Calu3 (cell line): Measurements from ENCODE around the gene ANGPTL4. TPM values are rescaled to one million over a fixed set of nuclear protein-coding genes. Genes with fewer than 3 reads are reported as not detected.

ENCODE experiments used
- BruUV-seq: library from RNA; stranded (reverse); fragments of 400-500 nt; replicated peaks from 2 replicates; lab custom pipeline; 2021; lab: Mats Ljungman, UMichigan
- CTCF ChIA-PET: fragments of 300-600 bp; sonication (Branson Sonifier 250); formaldehyde crosslinking; loops from one replicate; lab custom pipeline; 2022; ENCODE audit warnings: antibody characterized with exemption; lab: Charles Lee
- DNase-seq: peaks from one replicate; pipeline ENCODE4 v3.0.0; 2022
- H3K27ac Mint-ChIP-seq: one replicate; pipeline ENCODE4 v1.8.0; 2022; ENCODE audit warnings: mixed read lengths; ENCODE audit not compliant: unreplicated experiment
- H3K27me3 Mint-ChIP-seq: one replicate; pipeline ENCODE4 v1.8.0; 2022; ENCODE audit warnings: mixed read lengths; ENCODE audit not compliant: unreplicated experiment
- H3K36me3 Mint-ChIP-seq: one replicate; pipeline ENCODE4 v1.8.0; 2022; ENCODE audit warnings: mild to moderate bottlenecking, moderate library complexity, mixed read lengths; ENCODE audit not compliant: insufficient read depth, unreplicated experiment
- H3K4me1 Mint-ChIP-seq: one replicate; pipeline ENCODE4 v1.8.0; 2022; ENCODE audit warnings: mild to moderate bottlenecking, low read depth, mixed read lengths; ENCODE audit not compliant: unreplicated experiment
- H3K4me3 Mint-ChIP-seq: one replicate; pipeline ENCODE4 v1.8.0; 2022; ENCODE audit warnings: mild to moderate bottlenecking, low read depth, moderate library complexity, mixed read lengths; ENCODE audit not compliant: unreplicated experiment
- H3K9me3 Mint-ChIP-seq: one replicate; pipeline ENCODE4 v1.8.0; 2022; ENCODE audit warnings: low read depth, mixed read lengths; ENCODE audit not compliant: unreplicated experiment
- CTCF ChIP-seq: fragments of 200-600 bp; IDR thresholded peaks from one replicate; pipeline ENCODE4 v1.8.0; 2022; ENCODE audit warnings: antibody characterized with exemption; ENCODE audit not compliant: unreplicated experiment
- intact Hi-C: fragments of 100-400 bp; cut with micrococcal nuclease; formaldehyde crosslinking; loops from one replicate; pipeline ENCODE4 v1.10.0; 2022; ENCODE audit not compliant: unreplicated experiment
- total RNA-seq: library from RNA; stranded (reverse); gene quantifications from 2 replicates; pipeline ENCODE4 v1.2.3, GENCODE V29; 2022

ANGPTL4 gene
- total RNA-seq, 1 experiment from 2014 or later, result 0.97 TPM

- DNase-seq, result no peak
- no peak for TF ChIP-seq CTCF
- no peak overlapping the region for H3K27ac Mint-ChIP-seq
- peaks cover 7% of the 10 kb centered on the region for H3K4me1 Mint-ChIP-seq
- CTCF ChIA-PET, result no interaction called here
- H3K4me3 Mint-ChIP-seq, result no peak overlapping the region
- no peaks in the 10 kb centered on the region for H3K27me3 Mint-ChIP-seq
- BruUV-seq, result no TSS peak
- H3K36me3 Mint-ChIP-seq, result peaks cover 22% of the 10 kb centered on the region
- intact Hi-C loops, result no loop called here
- no peaks in the 10 kb centered on the region for H3K9me3 Mint-ChIP-seq
Measured at GRCh38 chr19:8393871-8394250, 29.9 kb downstream of the ANGPTL4 start.

- H3K27me3 Mint-ChIP-seq, result no peaks in the 10 kb centered on the region
- intact Hi-C loops, result loop anchor here (2.0 kb wide), 1 partner anchor 41 kb away; no protein-coding TSS in a partner anchor
- peaks cover 7% of the 10 kb centered on the region for H3K4me1 Mint-ChIP-seq
- peaks cover 9% of the 10 kb centered on the region for H3K36me3 Mint-ChIP-seq
- DNase-seq, result no peak
- CTCF ChIA-PET, result no interaction called here
- no TSS peak for BruUV-seq
- H3K27ac Mint-ChIP-seq, result no peak overlapping the region
- no peak for TF ChIP-seq CTCF
- no peaks in the 10 kb centered on the region for H3K9me3 Mint-ChIP-seq
- H3K4me3 Mint-ChIP-seq, result no peak overlapping the region
Measured at GRCh38 chr19:8395621-8396082, 31.7 kb downstream of the ANGPTL4 start.

GRCh38 chr19:8396185-8396562, 32.2 kb downstream of the ANGPTL4 start:
- DNase-seq, result no peak
- H3K27ac Mint-ChIP-seq, result no peak overlapping the region
- peaks cover 7% of the 10 kb centered on the region for H3K4me1 Mint-ChIP-seq
- no peaks in the 10 kb centered on the region for H3K27me3 Mint-ChIP-seq
- BruUV-seq, result no TSS peak
- intact Hi-C loops, result loop anchor here (2.0 kb wide), 1 partner anchor 41 kb away; no protein-coding TSS in a partner anchor
- no peaks in the 10 kb centered on the region for H3K9me3 Mint-ChIP-seq
- TF ChIP-seq CTCF, result no peak
- CTCF ChIA-PET, result no interaction called here
- peaks cover 6% of the 10 kb centered on the region for H3K36me3 Mint-ChIP-seq
- no peak overlapping the region for H3K4me3 Mint-ChIP-seq

GRCh38 chr19:8396563-8397203, 32.7 kb downstream of the ANGPTL4 start:
- CTCF ChIA-PET, result no interaction called here
- intact Hi-C loops, result loop anchor here (2.0 kb wide), 1 partner anchor 42 kb away; no protein-coding TSS in a partner anchor
- BruUV-seq, result no TSS peak
- Mint-ChIP-seq H3K4me3 (no peak overlapping the region), H3K4me1 (peaks cover 7% of the 10 kb centered on the region), H3K27me3 (no peaks in the 10 kb centered on the region), H3K36me3 (peaks cover 7% of the 10 kb centered on the region), H3K27ac (no peak overlapping the region), H3K9me3 (no peaks in the 10 kb centered on the region)
- peak; percentile 41 for DNase-seq
- TF ChIP-seq CTCF, result no peak
